ENCODE measurements around the gene CD9.
A peak's percentile ranks its signal among the peaks of the same experiment; 100 is the strongest.

The CD9 gene

GRCh38 chr12:6215932-6216494 is 15.8 kb downstream of the CD9 start:
- TF ChIP-seq ISL1 (CRISPR knock-in tag; IDR thresholded peaks at IDR 0.05) (0 out of 2 replicates have a peak, but pooled peaks have one; percentile 5), ZFP30 (CRISPR knock-in tag; IDR thresholded peaks at IDR 0.05) (no peak)
- peak; percentile 93 for ATAC-seq

- ATAC-seq = no peak
- no peak for TF ChIP-seq SNAI2 (CRISPR knock-in tag; IDR thresholded peaks at IDR 0.05)
- no peak for TF ChIP-seq GLIS3 (CRISPR knock-in tag; IDR thresholded peaks at IDR 0.05)
- TF ChIP-seq ISL1 (CRISPR knock-in tag; IDR thresholded peaks at IDR 0.05) = no peak
- TF ChIP-seq POU6F1 (CRISPR knock-in tag; IDR thresholded peaks at IDR 0.05; ENCODE audit: borderline replicate concordance, low read depth) = no peak
- no peak for TF ChIP-seq CSDC2 (CRISPR knock-in tag; IDR thresholded peaks at IDR 0.05)
- no peak for TF ChIP-seq ESRRG (CRISPR knock-in tag; IDR thresholded peaks at IDR 0.05)
- no peak for TF ChIP-seq PPARA (CRISPR knock-in tag; IDR thresholded peaks at IDR 0.05; ENCODE audit: borderline replicate concordance)
- TF ChIP-seq ARNTL (CRISPR knock-in tag; IDR thresholded peaks at IDR 0.05; ENCODE audit: borderline replicate concordance, low read depth) = no peak
- TF ChIP-seq ZNF8 (CRISPR knock-in tag; IDR thresholded peaks at IDR 0.05) = no peak
- no peak for TF ChIP-seq ZC3H10 (CRISPR knock-in tag; IDR thresholded peaks at IDR 0.05)
- TF ChIP-seq TOX (CRISPR knock-in tag; IDR thresholded peaks at IDR 0.05; ENCODE audit: borderline replicate concordance) = no peak
- TF ChIP-seq ZFP30 (CRISPR knock-in tag; IDR thresholded peaks at IDR 0.05) = no peak
- no peak for TF ChIP-seq OSR1 (CRISPR knock-in tag; IDR thresholded peaks at IDR 0.05)
- TF ChIP-seq ZNF565 (CRISPR knock-in tag; conservative IDR thresholded peaks at IDR 0.05; ENCODE audit: low read depth) = no peak
Measured at GRCh38 chr12:6216581-6216980, 16.4 kb downstream of the CD9 start.

DNA sequence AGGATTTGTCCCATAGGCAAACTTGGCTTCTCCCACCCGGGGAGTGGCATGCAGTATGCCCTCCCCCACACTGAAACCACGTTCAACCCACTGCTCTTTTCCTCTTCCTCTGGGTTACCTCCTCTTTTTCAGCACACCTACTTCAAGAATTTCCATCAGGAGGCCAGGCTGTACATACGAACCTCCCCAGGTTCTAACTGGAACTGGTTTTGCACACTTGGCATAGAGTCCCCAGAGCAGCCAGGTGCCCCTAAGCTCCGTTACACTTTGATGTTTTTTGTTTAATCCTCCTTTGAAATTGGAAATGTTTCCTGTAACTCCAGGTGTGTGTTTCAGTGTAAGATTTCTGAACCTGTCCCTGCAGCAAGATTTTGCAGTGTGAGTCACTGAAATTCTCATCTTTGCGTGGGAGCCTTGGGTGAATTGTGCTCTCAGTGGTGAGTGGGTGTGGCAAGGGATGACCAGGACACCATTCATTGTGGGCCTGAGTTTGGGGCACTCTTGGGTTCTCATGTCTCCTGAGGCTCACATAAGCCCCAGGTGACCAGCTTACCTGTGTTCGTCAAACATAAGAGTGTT is 18.2 kb downstream of the CD9 start:
- no peak for ATAC-seq
- TF ChIP-seq ARNTL (CRISPR knock-in tag; IDR thresholded peaks at IDR 0.05; ENCODE audit: borderline replicate concordance, low read depth) (no peak), ZFP3 (CRISPR knock-in tag; IDR thresholded peaks at IDR 0.05) (no peak), CSDC2 (CRISPR knock-in tag; IDR thresholded peaks at IDR 0.05) (no peak), ZNF565 (CRISPR knock-in tag; conservative IDR thresholded peaks at IDR 0.05; ENCODE audit: low read depth) (no peak), TCF4 (CRISPR knock-in tag; IDR thresholded peaks at IDR 0.05; ENCODE audit: borderline replicate concordance) (no peak), GLIS3 (CRISPR knock-in tag; IDR thresholded peaks at IDR 0.05) (no peak), TSHZ2 (CRISPR knock-in tag; IDR thresholded peaks at IDR 0.05) (no peak), PPARA (CRISPR knock-in tag; IDR thresholded peaks at IDR 0.05; ENCODE audit: borderline replicate concordance) (no peak)
- TF ChIP-seq, protein P1, sequence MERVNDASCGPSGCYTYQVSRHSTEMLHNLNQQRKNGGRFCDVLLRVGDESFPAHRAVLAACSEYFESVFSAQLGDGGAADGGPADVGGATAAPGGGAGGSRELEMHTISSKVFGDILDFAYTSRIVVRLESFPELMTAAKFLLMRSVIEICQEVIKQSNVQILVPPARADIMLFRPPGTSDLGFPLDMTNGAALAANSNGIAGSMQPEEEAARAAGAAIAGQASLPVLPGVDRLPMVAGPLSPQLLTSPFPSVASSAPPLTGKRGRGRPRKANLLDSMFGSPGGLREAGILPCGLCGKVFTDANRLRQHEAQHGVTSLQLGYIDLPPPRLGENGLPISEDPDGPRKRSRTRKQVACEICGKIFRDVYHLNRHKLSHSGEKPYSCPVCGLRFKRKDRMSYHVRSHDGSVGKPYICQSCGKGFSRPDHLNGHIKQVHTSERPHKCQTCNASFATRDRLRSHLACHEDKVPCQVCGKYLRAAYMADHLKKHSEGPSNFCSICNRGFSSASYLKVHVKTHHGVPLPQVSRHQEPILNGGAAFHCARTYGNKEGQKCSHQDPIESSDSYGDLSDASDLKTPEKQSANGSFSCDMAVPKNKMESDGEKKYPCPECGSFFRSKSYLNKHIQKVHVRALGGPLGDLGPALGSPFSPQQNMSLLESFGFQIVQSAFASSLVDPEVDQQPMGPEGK (CRISPR knock-in tag; IDR thresholded peaks at IDR 0.05; ENCODE audit: borderline replicate concordance) = no peak

- TF ChIP-seq ARNTL (CRISPR knock-in tag; IDR thresholded peaks at IDR 0.05; ENCODE audit: borderline replicate concordance, low read depth) = no peak
- TF ChIP-seq ISL1 (CRISPR knock-in tag; IDR thresholded peaks at IDR 0.05) = no peak
- TF ChIP-seq POU6F1 (CRISPR knock-in tag; IDR thresholded peaks at IDR 0.05; ENCODE audit: borderline replicate concordance, low read depth) = no peak
- TF ChIP-seq OSR1 (CRISPR knock-in tag; IDR thresholded peaks at IDR 0.05) = no peak
- TF ChIP-seq, protein P2, sequence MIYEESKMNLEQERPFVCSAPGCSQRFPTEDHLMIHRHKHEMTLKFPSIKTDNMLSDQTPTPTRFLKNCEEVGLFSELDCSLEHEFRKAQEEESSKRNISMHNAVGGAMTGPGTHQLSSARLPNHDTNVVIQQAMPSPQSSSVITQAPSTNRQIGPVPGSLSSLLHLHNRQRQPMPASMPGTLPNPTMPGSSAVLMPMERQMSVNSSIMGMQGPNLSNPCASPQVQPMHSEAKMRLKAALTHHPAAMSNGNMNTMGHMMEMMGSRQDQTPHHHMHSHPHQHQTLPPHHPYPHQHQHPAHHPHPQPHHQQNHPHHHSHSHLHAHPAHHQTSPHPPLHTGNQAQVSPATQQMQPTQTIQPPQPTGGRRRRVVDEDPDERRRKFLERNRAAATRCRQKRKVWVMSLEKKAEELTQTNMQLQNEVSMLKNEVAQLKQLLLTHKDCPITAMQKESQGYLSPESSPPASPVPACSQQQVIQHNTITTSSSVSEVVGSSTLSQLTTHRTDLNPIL (CRISPR knock-in tag; IDR thresholded peaks at IDR 0.05; ENCODE audit: low read depth) = no peak
- TF ChIP-seq PPARA (CRISPR knock-in tag; IDR thresholded peaks at IDR 0.05; ENCODE audit: borderline replicate concordance) = no peak
- no peak for ATAC-seq
Measured at GRCh38 chr12:6219980-6220379, 19.8 kb downstream of the CD9 start.

All from SK-N-SH treated with all-trans-retinoic acid at 6 μM for 48 hours (cell line).